Measurements from ENCODE around the gene OR9Q1. TPM values are rescaled to one million over a fixed set of nuclear protein-coding genes. Genes with fewer than 3 reads are reported as not detected.

OR9Q1 gene
- polyA plus RNA-seq, 2 of the 4 experiments (the other 2 are of a cell fraction): not detected

GRCh38 chr11:58039589-58039988 lies 15.9 kb downstream of the OR9Q1 start (continued):
- no peak for TF ChIP-seq HES2 (IDR thresholded peaks at IDR 0.05)
- no peak for TF ChIP-seq PBX3 (IDR thresholded peaks at IDR 0.05)
- TF ChIP-seq HOXB5 (CRISPR knock-in tag; IDR thresholded peaks at IDR 0.05): no peak
- TF ChIP-seq CHD2 (IDR thresholded peaks at IDR 0.05; ENCODE audit: low read length, partially characterized antibody): no peak
- TF ChIP-seq, protein P1, sequence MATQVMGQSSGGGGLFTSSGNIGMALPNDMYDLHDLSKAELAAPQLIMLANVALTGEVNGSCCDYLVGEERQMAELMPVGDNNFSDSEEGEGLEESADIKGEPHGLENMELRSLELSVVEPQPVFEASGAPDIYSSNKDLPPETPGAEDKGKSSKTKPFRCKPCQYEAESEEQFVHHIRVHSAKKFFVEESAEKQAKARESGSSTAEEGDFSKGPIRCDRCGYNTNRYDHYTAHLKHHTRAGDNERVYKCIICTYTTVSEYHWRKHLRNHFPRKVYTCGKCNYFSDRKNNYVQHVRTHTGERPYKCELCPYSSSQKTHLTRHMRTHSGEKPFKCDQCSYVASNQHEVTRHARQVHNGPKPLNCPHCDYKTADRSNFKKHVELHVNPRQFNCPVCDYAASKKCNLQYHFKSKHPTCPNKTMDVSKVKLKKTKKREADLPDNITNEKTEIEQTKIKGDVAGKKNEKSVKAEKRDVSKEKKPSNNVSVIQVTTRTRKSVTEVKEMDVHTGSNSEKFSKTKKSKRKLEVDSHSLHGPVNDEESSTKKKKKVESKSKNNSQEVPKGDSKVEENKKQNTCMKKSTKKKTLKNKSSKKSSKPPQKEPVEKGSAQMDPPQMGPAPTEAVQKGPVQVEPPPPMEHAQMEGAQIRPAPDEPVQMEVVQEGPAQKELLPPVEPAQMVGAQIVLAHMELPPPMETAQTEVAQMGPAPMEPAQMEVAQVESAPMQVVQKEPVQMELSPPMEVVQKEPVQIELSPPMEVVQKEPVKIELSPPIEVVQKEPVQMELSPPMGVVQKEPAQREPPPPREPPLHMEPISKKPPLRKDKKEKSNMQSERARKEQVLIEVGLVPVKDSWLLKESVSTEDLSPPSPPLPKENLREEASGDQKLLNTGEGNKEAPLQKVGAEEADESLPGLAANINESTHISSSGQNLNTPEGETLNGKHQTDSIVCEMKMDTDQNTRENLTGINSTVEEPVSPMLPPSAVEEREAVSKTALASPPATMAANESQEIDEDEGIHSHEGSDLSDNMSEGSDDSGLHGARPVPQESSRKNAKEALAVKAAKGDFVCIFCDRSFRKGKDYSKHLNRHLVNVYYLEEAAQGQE (IDR thresholded peaks at IDR 0.05): no peak

- DNase-seq (ENCODE audit: low read depth in 1 of 2, low spot score in 1 of 2) (no peak), FAIRE-seq (no peak), ATAC-seq (no peak)
- no peak overlapping the region for H3K4me2 ChIP-seq
- no peaks in the 10 kb centered on the region for H3K4me1 ChIP-seq
- TF ChIP-seq MAZ (IDR thresholded peaks at IDR 0.05; ENCODE audit: borderline replicate concordance, low read depth, low read length) (no peak), SREBF2 (IDR thresholded peaks at IDR 0.05) (no peak), HOXA7 (CRISPR knock-in tag; IDR thresholded peaks at IDR 0.05) (no peak), EHMT2 (IDR thresholded peaks at IDR 0.05; ENCODE audit: low read depth) (no peak), BCL3 (IDR thresholded peaks at IDR 0.05) (no peak), FOXS1 (CRISPR knock-in tag; IDR thresholded peaks at IDR 0.05) (no peak), TFCP2L1 (CRISPR knock-in tag; IDR thresholded peaks at IDR 0.05) (no peak), ZC3H11A (IDR thresholded peaks at IDR 0.05) (no peak), PHF8 (IDR thresholded peaks at IDR 0.05; ENCODE audit: borderline replicate concordance, low read depth) (no peak), CTCF (IDR thresholded peaks at IDR 0.05) (no peak), RARB (CRISPR knock-in tag; IDR thresholded peaks at IDR 0.05) (no peak), CBX8 (IDR thresholded peaks at IDR 0.05) (no peak), FOSL2 (IDR thresholded peaks at IDR 0.05) (no peak), FOSL2 (CRISPR knock-in tag; IDR thresholded peaks at IDR 0.05) (no peak), KDM5A (IDR thresholded peaks at IDR 0.05) (no peak), KDM1A (IDR thresholded peaks at IDR 0.05; ENCODE audit: low read depth) (no peak), POLR2A (IDR thresholded peaks at IDR 0.05; ENCODE audit: low read length) (no peak)
- TF ChIP-seq, protein P1 (IDR thresholded peaks at IDR 0.05): no peak
- TF ChIP-seq, protein P2, sequence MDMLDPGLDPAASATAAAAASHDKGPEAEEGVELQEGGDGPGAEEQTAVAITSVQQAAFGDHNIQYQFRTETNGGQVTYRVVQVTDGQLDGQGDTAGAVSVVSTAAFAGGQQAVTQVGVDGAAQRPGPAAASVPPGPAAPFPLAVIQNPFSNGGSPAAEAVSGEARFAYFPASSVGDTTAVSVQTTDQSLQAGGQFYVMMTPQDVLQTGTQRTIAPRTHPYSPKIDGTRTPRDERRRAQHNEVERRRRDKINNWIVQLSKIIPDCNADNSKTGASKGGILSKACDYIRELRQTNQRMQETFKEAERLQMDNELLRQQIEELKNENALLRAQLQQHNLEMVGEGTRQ (IDR thresholded peaks at IDR 0.05): no peak
- TF ChIP-seq, protein P3, sequence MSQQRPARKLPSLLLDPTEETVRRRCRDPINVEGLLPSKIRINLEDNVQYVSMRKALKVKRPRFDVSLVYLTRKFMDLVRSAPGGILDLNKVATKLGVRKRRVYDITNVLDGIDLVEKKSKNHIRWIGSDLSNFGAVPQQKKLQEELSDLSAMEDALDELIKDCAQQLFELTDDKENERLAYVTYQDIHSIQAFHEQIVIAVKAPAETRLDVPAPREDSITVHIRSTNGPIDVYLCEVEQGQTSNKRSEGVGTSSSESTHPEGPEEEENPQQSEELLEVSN (IDR thresholded peaks at IDR 0.05; ENCODE audit: borderline replicate concordance, low read depth): no peak
- TF ChIP-seq, protein P4, sequence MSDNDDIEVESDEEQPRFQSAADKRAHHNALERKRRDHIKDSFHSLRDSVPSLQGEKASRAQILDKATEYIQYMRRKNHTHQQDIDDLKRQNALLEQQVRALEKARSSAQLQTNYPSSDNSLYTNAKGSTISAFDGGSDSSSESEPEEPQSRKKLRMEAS (IDR thresholded peaks at IDR 0.05): no peak
- CTCF ChIA-PET: interaction anchor here (0.9 kb wide), 1 partner anchor 14 kb away, joined by 3 read pairs; no protein-coding TSS in a partner anchor
- POLR2A ChIA-PET: no interaction called here
- WGBS (ENCODE audit: missing lambda C conversion rate): 0% methylated on average over 2 of the region's 2 CpGs
- no peaks in the 10 kb centered on the region for H3K9me3 ChIP-seq
- H3K4me3 ChIP-seq: no peak overlapping the region
- no peak overlapping the region for H3K27ac ChIP-seq
These were observed 19.7 kb downstream of the OR9Q1 start for GRCh38 chr11:58043379-58043778.
